H9 (cell line): Measurements from ENCODE around the gene PRX. TPM values are rescaled to one million over a fixed set of nuclear protein-coding genes. Genes with fewer than 3 reads are reported as not detected.
A peak's percentile ranks its signal among the peaks of the same experiment; 100 is the strongest.

Experiments used
- DNase-seq: peaks from one replicate; pipeline ENCODE4 v3.0.0-alpha.2; 2017
- H2AFZ ChIP-seq: one replicate; pipeline ENCODE4 v1.6.1; 2013; ENCODE audit warnings: mild to moderate bottlenecking, low read length, control low read depth, moderate library complexity
- H2AK5ac ChIP-seq: 2 replicates; pipeline ENCODE4 v1.6.1; 2013; ENCODE audit warnings: low read length, control low read depth, mixed read lengths; ENCODE audit not compliant: insufficient read length
- H2BK120ac ChIP-seq: one replicate; pipeline ENCODE4 v1.6.1; 2013; ENCODE audit warnings: low read depth, mild to moderate bottlenecking, low read length, control low read depth, inconsistent platforms; ENCODE audit not compliant: poor library complexity, severe bottlenecking
- H2BK12ac ChIP-seq: 2 replicates; pipeline ENCODE4 v1.6.1; 2013; ENCODE audit warnings: low read length, control low read depth, mixed read lengths, low read depth; ENCODE audit not compliant: insufficient read length
- H2BK15ac ChIP-seq: 2 replicates; pipeline ENCODE4 v1.6.1; 2013; ENCODE audit warnings: low read depth, low read length, control low read depth
- H2BK20ac ChIP-seq: one replicate; pipeline ENCODE4 v1.6.1; 2013; ENCODE audit warnings: low read depth, mild to moderate bottlenecking, low read length, control low read depth, inconsistent platforms; ENCODE audit not compliant: poor library complexity, severe bottlenecking
- H2BK5ac ChIP-seq: 2 replicates; pipeline ENCODE4 v1.6.1; 2013; ENCODE audit warnings: low read length, control low read depth, mixed read lengths; ENCODE audit not compliant: insufficient read length
- H3K14ac ChIP-seq: 2 replicates; pipeline ENCODE4 v1.6.1; 2013; ENCODE audit warnings: low read length, control low read depth; ENCODE audit not compliant: insufficient read depth
- H3K18ac ChIP-seq: 2 replicates; pipeline ENCODE4 v1.6.1; 2013; ENCODE audit warnings: low read depth, mild to moderate bottlenecking, mixed read lengths, low read length, control low read depth; ENCODE audit not compliant: insufficient read length
- H3K23ac ChIP-seq: 2 replicates; pipeline ENCODE4 v1.6.1; 2013; ENCODE audit warnings: low read length, control low read depth, mixed read lengths, low read depth; ENCODE audit not compliant: insufficient read length
- H3K23me2 ChIP-seq: 2 replicates; pipeline ENCODE4 v1.6.1; 2013; ENCODE audit warnings: low read depth, mild to moderate bottlenecking, mixed read lengths, low read length, control low read depth; ENCODE audit not compliant: insufficient read length, poor library complexity, severe bottlenecking
- H3K27ac ChIP-seq: 2 replicates; pipeline ENCODE4 v1.5.1; 2013; ENCODE audit warnings: low read length, control low read depth, mixed read lengths, low read depth; ENCODE audit not compliant: insufficient read length
- H3K27me3 ChIP-seq: 2 replicates; pipeline ENCODE4 v1.6.1; 2013; ENCODE audit warnings: low read length, control low read depth, inconsistent platforms; ENCODE audit not compliant: insufficient read depth
- H3K4ac ChIP-seq: 2 replicates; pipeline ENCODE4 v1.6.1; 2013; ENCODE audit warnings: low read depth, mild to moderate bottlenecking, control low read depth, inconsistent platforms, low read length, moderate library complexity
- H3K4me1 ChIP-seq: 2 replicates; pipeline ENCODE4 v1.6.1; 2013; ENCODE audit warnings: low read length, control low read depth, inconsistent platforms; ENCODE audit not compliant: insufficient read depth
- H3K4me2 ChIP-seq: 2 replicates; pipeline ENCODE4 v1.6.1; 2013; ENCODE audit warnings: low read length, control low read depth, mixed read lengths; ENCODE audit not compliant: insufficient read length, insufficient read depth
- H3K56ac ChIP-seq: 2 replicates; pipeline ENCODE4 v1.6.1; 2013; ENCODE audit warnings: low read depth, mild to moderate bottlenecking, mixed read lengths, low read length, control low read depth; ENCODE audit not compliant: insufficient read length
- H3K79me1 ChIP-seq: 2 replicates; pipeline ENCODE4 v1.6.1; 2013; ENCODE audit warnings: low read depth, mild to moderate bottlenecking, moderate library complexity, low read length, control low read depth, inconsistent platforms; ENCODE audit not compliant: insufficient read depth, poor library complexity, severe bottlenecking
- H3K79me2 ChIP-seq: 2 replicates; pipeline ENCODE4 v1.6.1; 2013; ENCODE audit warnings: low read length, control low read depth, inconsistent platforms; ENCODE audit not compliant: insufficient read depth
- H3K9ac ChIP-seq: 2 replicates; pipeline ENCODE4 v1.6.1; 2013; ENCODE audit warnings: low read length, control low read depth, mixed read lengths; ENCODE audit not compliant: insufficient read length; ENCODE audit errors: extremely low read depth
- H3K9me3 ChIP-seq: one replicate; pipeline ENCODE4 v1.6.1; 2013; ENCODE audit warnings: low read depth, low read length, inconsistent platforms; ENCODE audit not compliant: control insufficient read depth
- H3T11ph ChIP-seq: one replicate; pipeline ENCODE4 v1.6.1; 2013; ENCODE audit warnings: mild to moderate bottlenecking, low read length, control low read depth, inconsistent platforms
- H4K20me1 ChIP-seq: one replicate; pipeline ENCODE4 v1.6.1; 2013; ENCODE audit not compliant: control insufficient read depth, insufficient read length, insufficient read depth
- H4K5ac ChIP-seq: 2 replicates; pipeline ENCODE4 v1.6.1; 2013; ENCODE audit warnings: low read depth, mild to moderate bottlenecking, mixed read lengths, low read length, control low read depth; ENCODE audit not compliant: insufficient read length
- H4K8ac ChIP-seq: replicated peaks from 2 replicates; pipeline ENCODE4 v1.6.1; 2013; ENCODE audit warnings: low read length, control low read depth, mixed read lengths, low read depth; ENCODE audit not compliant: insufficient read length
- H4K91ac ChIP-seq: 2 replicates; pipeline ENCODE4 v1.6.1; 2013; ENCODE audit warnings: low read depth, mild to moderate bottlenecking, moderate library complexity, mixed read lengths, low read length, control low read depth; ENCODE audit not compliant: insufficient read length
- H3K27ac Mint-ChIP-seq, 3 experiments: 2 replicates in 2 of 3; 3 replicates in 1 of 3; pipeline ENCODE4 v1.8.0; 2020 to 2021; ENCODE audit warnings: mixed read lengths in 3 of 3, mild to moderate bottlenecking in 1 of 3, moderate library complexity in 1 of 3
- H3K27me3 Mint-ChIP-seq: 2 replicates; pipeline ENCODE4 v1.8.0; 2021; ENCODE audit warnings: low read depth, mild to moderate bottlenecking, moderate library complexity, mixed read lengths
- H3K36me3 Mint-ChIP-seq, 3 experiments: 2 replicates in 2 of 3; 3 replicates in 1 of 3; pipeline ENCODE4 v1.8.0; 2020 to 2021; ENCODE audit warnings: low read depth in 3 of 3, mixed read lengths in 3 of 3; ENCODE audit not compliant: insufficient read depth in 1 of 3
- H3K4me1 Mint-ChIP-seq, 2 experiments: 2 replicates each; pipeline ENCODE4 v1.8.0; 2020; ENCODE audit warnings: mixed read lengths in 2 of 2
- H3K4me3 Mint-ChIP-seq, 2 experiments: 2 replicates in 1 of 2; 3 replicates in 1 of 2; pipeline ENCODE4 v1.8.0; 2020 to 2021; ENCODE audit warnings: mild to moderate bottlenecking in 2 of 2, mixed read lengths in 2 of 2, moderate library complexity in 1 of 2
- H3K9me3 Mint-ChIP-seq, 2 experiments: 2 replicates in 1 of 2; 3 replicates in 1 of 2; pipeline ENCODE4 v1.8.0; 2020; ENCODE audit warnings: mild to moderate bottlenecking in 2 of 2, mixed read lengths in 2 of 2, moderate library complexity in 1 of 2
- WGBS: extraction: QIAGEN DNeasy Blood & Tissue Kit; methylation state at CpG from one replicate; pipeline ENCODE4 v1.1.7; 2013; ENCODE audit warnings: missing lambda C conversion rate, low lambda C conversion rate, mixed read lengths; ENCODE audit not compliant: insufficient read length; ENCODE audit errors: extremely low coverage; 5-methylcytosine and 5-hydroxymethylcytosine counted together
- total RNA-seq: library from RNA; stranded (reverse); gene quantifications from 2 replicates; pipeline ENCODE4 v1.2.1, GENCODE V29; 2021
- TF ChIP-seq, protein P1 (sequence below): fragments of 200-600 bp; sonication (generic); conservative IDR thresholded peaks from 3 replicates; pipeline ENCODE4 v1.8.0; 2021; ENCODE audit warnings: antibody characterized with exemption, mild to moderate bottlenecking

PRX gene
- total RNA-seq, 1 experiment from 2014 or later, result 4.0 TPM

DNA sequence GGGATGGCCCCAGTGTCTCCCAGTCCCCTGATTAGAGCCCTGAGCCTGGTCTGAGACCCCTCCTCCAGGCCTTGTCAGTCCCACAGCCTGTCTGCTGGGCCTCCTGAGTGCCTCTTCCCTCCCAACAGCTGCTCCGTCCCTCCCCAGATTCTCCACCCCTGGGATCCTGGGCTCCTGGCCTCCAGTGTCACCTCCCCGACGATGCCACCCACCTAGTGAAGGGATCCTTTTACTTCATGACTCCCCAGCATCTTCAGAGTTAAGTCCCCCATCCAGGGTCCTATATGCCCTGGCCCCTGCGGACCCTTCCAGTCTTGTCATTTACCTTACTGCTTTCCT is 4.4 kb upstream of the PRX start:
- Histone ChIP-seq H3K18ac (no peak overlapping the region), H3K9me3 (no peaks in the 10 kb centered on the region), H3K23me2 (peaks cover 3% of the 10 kb centered on the region), H2BK15ac (no peak overlapping the region), H4K8ac (no peak overlapping the region), H3K4ac (no peak overlapping the region), H3T11ph (no peak overlapping the region), H2AK5ac (no peak overlapping the region), H3K4me1 (no peaks in the 10 kb centered on the region), H2BK12ac (no peak overlapping the region), H3K79me2 (no peaks in the 10 kb centered on the region), H3K79me1 (no peaks in the 10 kb centered on the region), H3K56ac (no peak overlapping the region), H2AFZ (no peak overlapping the region), H2BK120ac (no peak overlapping the region), H4K91ac (no peak overlapping the region), H3K14ac (no peak overlapping the region), H3K23ac (no peak overlapping the region), H2BK5ac (no peak overlapping the region), H4K20me1 (no peaks in the 10 kb centered on the region), H3K27me3 (no peaks in the 10 kb centered on the region), H3K27ac (no peak overlapping the region), H4K5ac (no peak overlapping the region), H3K9ac (no peak overlapping the region), H2BK20ac (no peak overlapping the region), H3K4me2 (no peak overlapping the region)
- Mint-ChIP-seq H3K9me3 (peaks cover 0 to 3% of the 10 kb centered on the region in 2 experiments; a peak in 1 of 5 replicates), H3K4me1 (peaks cover 25 to 41% of the 10 kb centered on the region in 2 experiments), H3K27me3 (peaks cover 7% of the 10 kb centered on the region), H3K27ac (peak overlapping the region in 1 of 3 experiments; percentile 69; a peak in 2 of 7 replicates), H3K36me3 (peaks cover 0 to 5% (median 4%) of the 10 kb centered on the region in 3 experiments; a peak in 3 of 7 replicates), H3K4me3 (peak overlapping the region in 1 of 2 experiments; percentile 43; a peak in 2 of 5 replicates)
- no peak for DNase-seq
- WGBS, result no CpG with 5 or more reads among the region's 4 CpGs
- TF ChIP-seq, protein P1, sequence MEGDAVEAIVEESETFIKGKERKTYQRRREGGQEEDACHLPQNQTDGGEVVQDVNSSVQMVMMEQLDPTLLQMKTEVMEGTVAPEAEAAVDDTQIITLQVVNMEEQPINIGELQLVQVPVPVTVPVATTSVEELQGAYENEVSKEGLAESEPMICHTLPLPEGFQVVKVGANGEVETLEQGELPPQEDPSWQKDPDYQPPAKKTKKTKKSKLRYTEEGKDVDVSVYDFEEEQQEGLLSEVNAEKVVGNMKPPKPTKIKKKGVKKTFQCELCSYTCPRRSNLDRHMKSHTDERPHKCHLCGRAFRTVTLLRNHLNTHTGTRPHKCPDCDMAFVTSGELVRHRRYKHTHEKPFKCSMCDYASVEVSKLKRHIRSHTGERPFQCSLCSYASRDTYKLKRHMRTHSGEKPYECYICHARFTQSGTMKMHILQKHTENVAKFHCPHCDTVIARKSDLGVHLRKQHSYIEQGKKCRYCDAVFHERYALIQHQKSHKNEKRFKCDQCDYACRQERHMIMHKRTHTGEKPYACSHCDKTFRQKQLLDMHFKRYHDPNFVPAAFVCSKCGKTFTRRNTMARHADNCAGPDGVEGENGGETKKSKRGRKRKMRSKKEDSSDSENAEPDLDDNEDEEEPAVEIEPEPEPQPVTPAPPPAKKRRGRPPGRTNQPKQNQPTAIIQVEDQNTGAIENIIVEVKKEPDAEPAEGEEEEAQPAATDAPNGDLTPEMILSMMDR, result no peak
